OCI-LY7 (cell line): Measurements from ENCODE around the gene UNC5A.

Experiments
- EZH2phosphoT487 ChIP-seq: fragments of 200-600 bp; sonication (generic); IDR thresholded peaks from 2 replicates; pipeline ENCODE4 v1.6.1; 2018; ENCODE audit warnings: low read depth, borderline replicate concordance, mild to moderate bottlenecking, mixed run types, antibody characterized with exemption, low read length, moderate library complexity, mixed read lengths
- TF ChIP-seq, protein P1 (sequence below): fragments of 200-600 bp; sonication (generic); conservative IDR thresholded peaks from 2 replicates; pipeline ENCODE4 v1.5.1; 2014; ENCODE audit warnings: mild to moderate bottlenecking, antibody characterized with exemption, low read length, moderate library complexity, mixed read lengths

DNA sequence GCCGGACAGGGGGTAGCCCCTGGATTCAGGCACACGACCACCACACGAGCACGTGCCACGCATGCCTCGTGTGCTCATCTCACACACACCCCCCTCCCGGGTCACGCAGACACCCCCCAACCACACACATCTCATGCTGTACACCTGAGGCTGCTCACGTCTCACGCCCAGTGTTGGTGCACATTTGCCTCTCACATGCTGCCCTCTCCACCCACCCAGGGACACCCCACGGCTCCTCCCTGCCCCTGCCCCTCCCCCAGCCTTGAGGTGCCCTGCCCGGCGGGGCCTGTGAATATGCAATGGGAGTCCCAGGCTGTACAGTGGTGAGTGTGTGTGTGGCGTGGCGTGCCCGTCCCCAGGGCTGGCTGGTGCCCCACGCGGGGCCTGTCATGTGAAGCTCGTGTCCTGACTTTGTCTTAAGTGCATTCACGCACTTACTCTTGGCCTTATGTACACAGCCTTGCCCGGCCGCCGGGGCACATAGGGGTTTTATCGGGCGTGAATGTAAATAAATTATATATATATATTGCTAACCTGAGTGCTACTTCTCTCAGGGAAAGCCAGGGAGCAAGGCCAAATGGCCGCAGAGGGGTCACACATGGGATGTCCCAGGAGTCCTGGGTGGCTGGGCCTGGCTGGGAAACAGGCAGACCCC, 70.1 kb downstream of the UNC5A start:
- TF ChIP-seq, protein P1, sequence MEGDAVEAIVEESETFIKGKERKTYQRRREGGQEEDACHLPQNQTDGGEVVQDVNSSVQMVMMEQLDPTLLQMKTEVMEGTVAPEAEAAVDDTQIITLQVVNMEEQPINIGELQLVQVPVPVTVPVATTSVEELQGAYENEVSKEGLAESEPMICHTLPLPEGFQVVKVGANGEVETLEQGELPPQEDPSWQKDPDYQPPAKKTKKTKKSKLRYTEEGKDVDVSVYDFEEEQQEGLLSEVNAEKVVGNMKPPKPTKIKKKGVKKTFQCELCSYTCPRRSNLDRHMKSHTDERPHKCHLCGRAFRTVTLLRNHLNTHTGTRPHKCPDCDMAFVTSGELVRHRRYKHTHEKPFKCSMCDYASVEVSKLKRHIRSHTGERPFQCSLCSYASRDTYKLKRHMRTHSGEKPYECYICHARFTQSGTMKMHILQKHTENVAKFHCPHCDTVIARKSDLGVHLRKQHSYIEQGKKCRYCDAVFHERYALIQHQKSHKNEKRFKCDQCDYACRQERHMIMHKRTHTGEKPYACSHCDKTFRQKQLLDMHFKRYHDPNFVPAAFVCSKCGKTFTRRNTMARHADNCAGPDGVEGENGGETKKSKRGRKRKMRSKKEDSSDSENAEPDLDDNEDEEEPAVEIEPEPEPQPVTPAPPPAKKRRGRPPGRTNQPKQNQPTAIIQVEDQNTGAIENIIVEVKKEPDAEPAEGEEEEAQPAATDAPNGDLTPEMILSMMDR, result no peak
- TF ChIP-seq EZH2phosphoT487, result no peak
